22Rv1 (cell line): ENCODE data around the gene OCA2.

Experiments used
- H3K27ac ChIP-seq: fragments of 450-650 bp; 2 replicates; pipeline ENCODE4 v1.5.1; 2017
- CTCF ChIP-seq: fragments of 450-650 bp; IDR thresholded peaks from 2 replicates; pipeline ENCODE4 v1.5.1; 2017; ENCODE audit warnings: mild to moderate bottlenecking
- ZFX ChIP-seq: fragments of 450-650 bp; IDR thresholded peaks from 2 replicates; pipeline ENCODE4 v1.6.1; 2017; ENCODE audit warnings: antibody characterized with exemption, borderline replicate concordance

OCA2 gene

GRCh38 chr15:28082891-28083684 is 16.0 kb downstream of the OCA2 start:
- H3K27ac ChIP-seq: no peak overlapping the region
- TF ChIP-seq ZFX: no peak
- TF ChIP-seq CTCF: no peak

GRCh38 chr15:28081594-28081993 is 17.5 kb downstream of the OCA2 start:
- TF ChIP-seq ZFX (no peak), CTCF (no peak)
- no peak overlapping the region for H3K27ac ChIP-seq

- no peak overlapping the region for H3K27ac ChIP-seq
- no peak for TF ChIP-seq ZFX
- no peak for TF ChIP-seq CTCF
These were observed 18.7 kb downstream of the OCA2 start for GRCh38 chr15:28080386-28080785.

GRCh38 chr15:28079313-28079969 is 19.7 kb downstream of the OCA2 start:
- no peak overlapping the region for H3K27ac ChIP-seq
- TF ChIP-seq CTCF: no peak
- no peak for TF ChIP-seq ZFX

GRCh38 chr15:28078191-28078719 is 20.9 kb downstream of the OCA2 start:
- no peak overlapping the region for H3K27ac ChIP-seq
- TF ChIP-seq CTCF: no peak
- TF ChIP-seq ZFX: no peak

- TF ChIP-seq CTCF (no peak), ZFX (no peak)
- no peak overlapping the region for H3K27ac ChIP-seq
These were observed 23.5 kb downstream of the OCA2 start for GRCh38 chr15:28075573-28075972.

- no peak for TF ChIP-seq ZFX
- TF ChIP-seq CTCF: no peak
- no peak overlapping the region for H3K27ac ChIP-seq
These were observed 30.2 kb downstream of the OCA2 start for GRCh38 chr15:28068930-28069329.
